GM19324 (cell line): ENCODE data around the gene HOXC11.

ENCODE experiments used
- ATAC-seq: cut with Tn5 transposase; IDR thresholded peaks from one replicate; pipeline ENCODE4 v1.9.1; 2021; ENCODE audit warnings: mild to moderate bottlenecking, moderate library complexity; ENCODE audit not compliant: unreplicated experiment, low FRiP score

The HOXC11 gene

DNA sequence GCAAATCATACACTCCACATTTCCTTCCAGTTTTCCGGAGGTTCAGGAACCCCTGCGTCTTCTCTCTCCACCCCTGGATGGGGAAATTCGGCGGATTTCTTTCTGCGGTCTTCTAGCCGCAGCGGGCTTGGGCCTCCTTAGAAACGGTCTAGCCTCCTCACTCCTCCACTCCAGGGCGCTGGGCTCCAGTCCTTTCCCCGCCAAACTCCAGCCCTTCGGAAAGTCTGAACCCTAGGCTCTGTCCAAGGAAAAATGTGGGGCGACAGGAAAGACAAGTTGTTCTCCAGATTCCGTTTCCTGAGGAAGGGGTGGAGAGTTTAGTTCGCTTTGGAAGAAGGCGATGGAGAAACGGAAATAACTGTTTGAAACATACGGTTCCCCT lies 10.6 kb downstream of the HOXC11 start:
- ATAC-seq: no peak

DNA sequence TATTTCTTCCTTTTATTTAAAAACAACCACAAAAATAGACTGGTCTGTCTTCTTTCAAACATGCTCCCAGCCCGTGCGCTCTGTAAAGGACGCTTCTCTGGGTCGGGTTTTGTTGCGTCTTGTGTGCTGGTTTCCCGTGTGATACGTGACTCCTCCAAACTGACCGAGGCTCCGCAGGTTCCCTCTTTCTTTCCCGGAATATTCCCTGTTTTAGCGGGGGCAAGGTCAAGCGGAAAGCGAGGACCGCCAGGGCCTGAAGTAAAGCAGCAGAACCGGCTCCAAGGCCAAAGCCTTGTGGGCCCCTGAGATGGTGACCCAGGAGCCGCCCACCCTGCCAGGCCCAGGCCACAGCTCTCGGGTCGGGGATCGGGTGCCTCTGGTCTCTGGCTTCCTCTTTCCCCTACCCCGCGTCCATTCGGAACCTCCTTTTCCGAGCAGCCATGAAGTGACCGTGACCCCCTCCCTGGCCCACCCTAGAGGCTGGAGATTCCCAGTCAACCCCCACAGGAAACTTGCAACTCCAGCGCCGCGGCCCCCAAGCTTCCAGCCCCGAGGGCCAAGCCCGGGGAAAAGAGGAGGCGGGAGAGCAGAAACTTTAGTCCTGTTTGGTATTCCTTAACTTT lies 11.1 kb downstream of the HOXC11 start:
- no peak for ATAC-seq

DNA sequence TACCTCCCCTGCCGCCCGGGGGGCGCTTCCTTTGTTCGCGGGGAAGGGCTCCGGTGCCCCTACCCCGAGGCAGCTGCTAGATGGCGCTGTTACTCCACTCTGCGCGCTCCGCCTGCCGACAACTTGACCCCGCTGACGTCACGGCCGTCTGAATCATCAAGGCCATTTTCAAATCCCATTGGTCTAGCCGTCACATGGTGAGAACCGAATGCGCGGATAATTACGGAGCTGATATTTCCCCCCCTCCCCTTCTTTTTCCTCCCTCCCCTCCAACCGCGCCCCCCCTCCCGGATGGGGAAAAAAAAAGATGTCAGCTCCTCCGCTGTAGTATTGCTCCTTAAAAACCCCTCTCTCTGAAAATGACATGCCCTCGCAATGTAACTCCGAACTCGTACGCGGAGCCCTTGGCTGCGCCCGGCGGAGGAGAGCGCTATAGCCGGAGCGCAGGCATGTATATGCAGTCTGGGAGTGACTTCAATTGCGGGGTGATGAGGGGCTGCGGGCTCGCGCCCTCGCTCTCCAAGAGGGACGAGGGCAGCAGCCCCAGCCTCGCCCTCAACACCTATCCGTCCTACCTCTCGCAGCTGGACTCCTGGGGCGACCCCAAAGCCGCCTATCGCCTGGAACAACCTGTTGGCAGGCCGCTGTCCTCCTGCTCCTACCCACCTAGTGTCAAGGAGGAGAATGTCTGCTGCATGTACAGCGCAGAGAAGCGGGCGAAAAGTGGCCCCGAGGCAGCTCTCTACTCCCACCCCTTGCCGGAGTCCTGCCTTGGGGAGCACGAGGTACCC lies 12.2 kb downstream of the HOXC11 start, which contains the start of gene HOXC10:
TSS of gene HOXC10 (plus strand) at position 246 of the 791 bp plus-strand sequence. CDS start at position 360, 114 bp downstream.
- ATAC-seq: no peak

DNA sequence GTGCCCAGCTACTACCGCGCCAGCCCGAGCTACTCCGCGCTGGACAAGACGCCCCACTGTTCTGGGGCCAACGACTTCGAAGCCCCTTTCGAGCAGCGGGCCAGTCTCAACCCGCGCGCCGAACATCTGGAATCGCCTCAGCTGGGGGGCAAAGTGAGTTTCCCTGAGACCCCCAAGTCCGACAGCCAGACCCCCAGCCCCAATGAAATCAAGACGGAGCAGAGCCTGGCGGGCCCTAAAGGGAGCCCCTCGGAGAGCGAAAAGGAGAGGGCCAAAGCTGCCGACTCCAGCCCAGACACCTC lies 12.7 kb downstream of the HOXC11 start:
- ATAC-seq: no peak

DNA sequence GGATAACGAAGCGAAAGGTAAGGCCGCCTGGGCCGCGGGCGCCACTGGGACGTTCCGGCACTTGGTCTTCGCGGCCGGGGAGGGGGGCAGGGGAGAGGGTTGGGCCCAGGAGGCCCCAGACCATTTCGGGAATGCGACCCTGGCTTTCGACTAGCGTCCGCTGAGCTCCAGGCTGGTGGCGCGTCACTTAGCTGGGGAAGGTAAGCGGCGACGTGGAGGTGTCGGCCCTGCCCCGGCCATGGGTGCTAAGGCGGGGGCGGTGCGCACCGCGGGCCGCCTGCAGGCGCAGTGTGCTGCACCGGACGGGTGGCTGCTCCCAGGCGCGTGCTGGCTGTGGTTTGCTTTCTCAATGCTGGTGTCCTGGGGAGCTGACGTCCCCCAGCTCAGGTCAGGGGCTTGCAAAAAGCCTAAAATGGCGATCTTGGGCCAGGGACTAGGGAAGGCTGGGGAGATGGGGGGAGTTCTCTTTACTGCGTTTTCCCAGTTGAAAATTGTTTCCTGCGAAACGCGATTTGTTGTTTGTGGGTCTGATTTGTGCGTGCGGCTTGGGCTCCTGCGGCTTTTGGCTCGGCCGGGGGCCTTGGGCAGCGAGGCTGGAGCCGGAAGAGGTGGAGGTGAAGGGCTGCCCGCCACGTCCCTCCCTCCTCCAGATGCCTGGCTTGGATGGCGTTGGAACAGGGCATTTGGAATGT lies 13.2 kb downstream of the HOXC11 start:
- ATAC-seq: no peak

DNA sequence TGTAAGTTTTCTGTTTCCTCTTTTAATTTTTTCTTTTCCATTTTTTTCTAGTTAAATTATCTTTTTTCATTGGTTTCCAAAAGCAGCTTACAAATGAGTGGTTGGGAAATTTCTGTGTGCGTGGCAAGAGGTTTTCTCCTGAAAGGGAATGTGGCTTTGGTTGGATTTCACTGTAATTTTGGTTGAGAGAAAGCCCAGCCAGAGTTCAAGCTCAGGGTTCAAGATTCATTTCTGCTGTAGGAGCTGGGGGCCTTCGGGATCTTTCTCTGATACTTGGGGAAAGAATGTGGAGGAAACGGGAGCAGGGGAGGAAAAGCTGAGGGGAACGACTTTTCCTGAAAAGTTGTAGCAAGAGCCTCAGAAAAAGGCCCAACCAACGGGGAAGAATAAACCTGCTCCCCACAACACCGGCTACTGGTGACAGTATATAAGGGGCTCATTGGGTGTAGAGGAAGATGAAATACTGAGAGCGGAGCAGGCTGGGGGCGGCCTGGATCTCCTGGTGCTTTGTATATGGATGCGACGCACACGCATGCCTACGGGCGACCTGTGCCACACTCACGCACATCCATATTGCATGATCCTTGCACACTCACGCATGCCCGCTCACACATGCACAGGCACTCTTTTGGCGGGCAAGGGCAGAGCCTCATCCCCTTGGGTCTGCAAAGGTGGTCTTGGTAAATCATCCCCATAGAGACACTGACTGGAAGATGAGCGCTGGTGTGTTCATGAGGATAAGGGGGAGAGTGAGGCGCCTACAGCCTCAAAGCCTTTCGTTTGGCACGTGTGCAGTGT lies 14.0 kb downstream of the HOXC11 start:
- no peak for ATAC-seq

- ATAC-seq: no peak
Measured at GRCh38 chr12:53987787-53988230, 14.9 kb downstream of the HOXC11 start.

DNA sequence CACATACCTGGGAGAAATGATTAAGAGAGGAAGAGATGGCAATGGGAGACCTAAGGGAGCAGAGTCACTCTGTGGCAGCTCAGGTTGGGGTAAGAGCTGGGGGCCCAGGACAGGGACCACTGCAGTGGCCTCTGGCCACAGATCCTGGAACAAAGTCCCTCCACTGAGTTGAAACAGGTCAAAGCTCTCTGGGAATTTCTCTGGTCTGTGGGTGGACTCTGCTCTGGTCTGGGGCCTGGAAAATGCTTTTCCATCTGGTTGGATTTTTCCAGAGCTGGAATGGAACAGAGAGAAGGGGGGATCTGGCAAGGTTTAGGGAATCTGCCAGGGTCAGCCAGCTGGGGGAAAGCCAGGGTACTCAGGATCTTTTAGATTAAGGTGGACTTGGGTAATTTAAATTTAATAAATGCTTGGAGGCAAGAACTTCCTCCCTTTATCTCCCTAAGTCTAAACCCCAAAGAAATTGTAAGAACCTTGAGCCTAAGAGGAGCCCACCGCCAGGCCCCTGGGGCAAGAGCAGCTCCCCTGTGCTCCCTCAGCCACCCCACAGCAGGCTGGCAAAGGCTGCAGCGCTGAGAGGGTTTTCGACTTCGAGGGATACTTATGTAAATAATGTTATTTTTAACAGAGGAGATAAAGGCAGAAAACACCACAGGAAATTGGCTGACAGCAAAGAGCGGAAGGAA lies 15.8 kb downstream of the HOXC11 start:
- ATAC-seq: no peak

GRCh38 chr12:53989227-53990113 lies 16.5 kb downstream of the HOXC11 start:
- no peak for ATAC-seq

DNA sequence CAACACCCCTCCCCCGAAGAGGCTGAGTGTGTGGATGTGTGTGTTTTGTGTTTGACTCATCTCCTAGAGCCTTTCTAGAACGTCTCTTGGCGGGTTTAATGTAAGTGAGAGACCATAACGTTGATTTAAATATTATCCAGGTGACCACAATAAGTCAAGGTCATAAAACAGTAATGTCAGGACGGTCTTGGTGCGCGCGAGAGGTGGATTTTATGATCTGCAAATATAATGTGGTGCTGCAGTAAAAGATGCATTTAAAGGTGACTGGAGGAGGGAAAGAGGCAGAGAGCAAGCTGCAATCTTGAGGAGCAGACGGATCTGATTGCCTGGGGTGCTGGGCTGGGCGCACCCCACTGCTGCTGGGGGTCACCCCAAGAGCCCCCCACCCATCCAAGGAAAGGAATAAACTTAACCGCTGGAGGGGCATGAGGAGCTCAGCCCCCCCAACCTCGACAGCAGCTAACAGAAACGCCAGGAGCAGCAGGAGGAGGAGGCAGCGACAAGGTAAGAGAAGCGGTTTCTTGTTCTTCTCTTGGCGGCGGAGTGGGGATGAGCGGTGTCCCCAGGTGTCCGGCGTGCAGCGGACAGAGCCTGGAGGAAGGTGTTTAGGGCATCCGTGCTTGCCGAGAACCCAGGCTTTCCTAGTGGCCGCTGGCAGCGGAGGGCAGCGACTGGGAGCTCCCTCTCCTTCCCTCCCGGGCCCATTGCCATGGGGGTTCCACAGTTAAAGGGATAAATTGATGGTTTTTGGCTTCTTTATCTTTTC lies 17.6 kb downstream of the HOXC11 start:
- no peak for ATAC-seq

DNA sequence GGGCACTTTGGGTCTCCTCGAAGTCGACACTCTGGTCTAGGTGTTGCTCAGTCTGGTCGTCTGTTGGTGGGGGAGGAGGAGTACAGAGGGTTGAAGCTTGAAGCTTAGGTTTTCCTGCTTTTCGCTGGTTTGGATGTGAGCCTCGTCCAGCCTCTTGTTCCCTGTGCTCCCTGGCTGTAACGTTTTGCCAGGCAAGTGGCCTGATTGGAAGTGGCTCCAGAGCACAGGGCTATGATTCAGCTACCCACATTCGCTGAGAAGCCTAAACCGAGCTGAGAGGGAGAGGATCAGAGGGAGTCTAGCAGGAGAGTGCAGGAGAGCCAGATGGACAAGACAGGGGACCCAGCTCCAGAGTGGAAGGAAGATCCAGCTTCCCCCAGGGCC lies 18.1 kb downstream of the HOXC11 start:
- ATAC-seq: no peak

- no peak for ATAC-seq
Measured at GRCh38 chr12:53992377-53992889, 19.5 kb downstream of the HOXC11 start.

DNA sequence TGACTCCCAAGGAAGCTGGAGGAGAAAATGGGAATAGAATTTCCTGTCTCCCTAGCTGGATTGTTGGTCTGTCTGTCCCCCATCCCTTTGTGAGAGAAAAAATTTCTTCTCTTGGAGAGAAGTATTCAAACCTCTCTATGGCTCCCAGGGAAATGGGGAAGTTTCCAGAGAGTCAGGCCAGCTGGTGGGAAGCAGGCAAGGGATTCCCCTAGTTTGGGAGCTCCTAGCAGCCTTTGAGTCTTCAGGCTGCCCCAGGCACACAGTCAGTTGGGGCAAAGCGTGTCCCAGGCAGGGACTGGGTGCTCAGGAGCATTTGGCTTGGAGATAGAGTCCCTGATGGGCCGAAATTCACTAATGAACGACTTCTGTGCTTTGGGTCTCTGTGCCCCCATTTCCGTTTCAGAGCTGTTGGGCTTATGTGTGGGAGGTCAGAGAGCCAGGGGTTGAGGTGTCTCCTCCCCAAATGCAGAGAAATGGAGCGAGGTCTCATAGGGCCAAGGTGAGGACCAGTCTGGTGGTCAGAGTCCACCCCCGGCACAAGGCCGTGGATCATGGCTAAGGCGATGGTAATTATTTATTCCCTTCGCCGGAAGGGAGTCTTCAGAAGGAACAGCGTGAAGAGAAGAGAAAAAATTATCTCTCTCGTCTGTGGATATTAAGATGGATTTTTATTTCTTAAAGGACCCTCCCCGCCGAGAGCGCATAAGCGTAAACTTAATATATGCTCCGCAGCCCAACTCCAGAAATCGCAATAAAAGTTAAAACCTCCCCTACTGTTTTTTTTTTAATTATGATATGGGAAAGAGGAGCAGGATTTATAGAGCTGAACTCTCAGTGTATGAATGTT lies 20.5 kb downstream of the HOXC11 start:
- ATAC-seq: no peak

DNA sequence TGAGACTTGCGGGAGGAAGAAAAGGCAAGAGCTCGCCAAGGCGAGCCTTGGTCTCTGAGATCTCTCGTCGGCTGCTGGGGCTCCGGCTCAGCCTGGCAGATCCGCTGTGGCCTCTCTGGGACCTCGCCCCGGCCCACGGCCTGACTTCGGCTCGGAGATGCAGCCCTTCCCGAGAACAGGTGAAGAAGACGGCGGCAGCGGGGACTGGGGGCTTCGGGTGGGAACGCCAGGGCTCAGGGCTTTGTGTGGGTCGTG lies 21.0 kb downstream of the HOXC11 start:
- no peak for ATAC-seq

GRCh38 chr12:53994264-53995001 lies 21.5 kb downstream of the HOXC11 start:
- no peak for ATAC-seq

DNA sequence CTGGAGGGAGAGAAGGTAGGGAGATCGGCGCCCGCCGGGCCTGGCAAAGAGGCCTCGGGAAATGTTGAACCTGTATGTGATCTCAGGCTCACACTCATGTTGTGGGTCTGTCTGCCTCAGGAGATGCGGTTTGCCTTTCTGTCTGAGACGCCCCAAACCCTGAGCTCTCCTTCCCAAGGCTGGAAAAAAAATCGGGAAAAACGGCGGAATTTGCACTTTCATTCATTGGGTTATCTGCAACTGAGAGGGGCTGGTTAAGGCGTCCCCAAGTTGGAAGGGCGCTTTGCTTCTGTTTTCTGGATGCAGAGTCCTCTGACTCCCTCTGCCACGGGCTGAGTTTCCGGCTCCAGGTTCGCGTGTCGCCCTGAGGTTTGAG lies 22.1 kb downstream of the HOXC11 start:
- ATAC-seq: no peak
